Midbrain (tissue), 1 donor: ENCODE measurements around the gene FOXO6.
A peak's percentile ranks its signal among the peaks of the same experiment; 100 is the strongest.

ENCODE experiments used
- DNase-seq: peaks from one replicate; lab custom pipeline; 2025; lab: John Stamatoyannopoulos, UW

FOXO6 gene

DNA sequence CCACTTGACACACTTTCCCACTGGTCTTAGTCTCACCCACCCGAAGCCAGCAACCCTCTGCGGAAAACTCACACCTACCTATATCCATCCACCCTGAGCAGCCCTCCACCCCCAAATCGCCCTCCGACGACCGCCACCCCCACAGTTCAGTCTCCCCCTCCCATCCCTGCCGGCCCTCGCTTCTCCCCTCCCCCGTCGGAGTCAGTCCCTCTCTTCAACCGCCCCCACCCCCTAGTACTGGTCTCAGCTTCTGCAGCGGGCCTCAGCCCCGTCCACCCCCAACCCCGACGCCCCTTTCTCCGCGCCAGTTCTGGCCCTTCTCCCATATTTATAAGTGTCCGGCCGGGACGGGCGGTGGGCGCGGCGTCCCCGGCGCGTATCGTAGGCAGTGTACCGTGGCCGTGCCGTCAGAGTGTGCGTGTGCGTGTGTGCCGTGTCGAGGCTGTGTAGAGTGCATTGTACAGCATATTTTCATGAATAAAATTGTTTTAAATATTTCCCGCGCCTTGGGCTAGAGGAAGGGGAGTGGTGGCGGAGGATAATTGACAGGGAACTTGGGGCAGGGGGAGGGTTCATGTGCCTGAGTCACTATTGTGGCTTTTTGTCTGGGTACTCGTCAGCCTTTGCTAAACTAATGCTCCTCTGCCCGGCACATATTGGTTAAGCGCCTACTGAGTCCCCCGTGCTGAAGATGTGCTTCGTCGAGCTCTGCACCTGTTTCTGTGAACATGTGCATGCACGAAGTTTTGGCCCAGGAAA, 22.0 kb downstream of the FOXO6 start:
- no peak for DNase-seq

DNA sequence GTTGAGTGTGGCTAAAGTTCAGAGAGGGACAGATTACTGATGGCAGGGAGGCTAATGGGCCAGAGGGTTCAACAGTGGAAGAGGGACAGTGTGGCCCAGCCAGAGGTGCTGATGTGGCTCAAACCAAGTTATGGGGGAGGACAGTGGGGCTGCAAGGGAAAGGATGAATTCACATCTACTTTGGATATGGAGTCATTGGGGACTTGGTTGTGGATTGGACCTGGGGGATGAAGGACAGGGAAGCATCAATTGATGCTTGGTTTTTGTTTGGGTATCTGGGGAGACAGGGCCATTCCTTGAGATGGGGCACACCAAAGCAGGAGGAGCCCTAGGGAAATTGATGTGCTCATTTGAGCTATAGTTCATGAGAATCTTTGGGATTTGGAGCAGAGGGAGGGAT, 23.3 kb downstream of the FOXO6 start:
- no peak for DNase-seq

DNA sequence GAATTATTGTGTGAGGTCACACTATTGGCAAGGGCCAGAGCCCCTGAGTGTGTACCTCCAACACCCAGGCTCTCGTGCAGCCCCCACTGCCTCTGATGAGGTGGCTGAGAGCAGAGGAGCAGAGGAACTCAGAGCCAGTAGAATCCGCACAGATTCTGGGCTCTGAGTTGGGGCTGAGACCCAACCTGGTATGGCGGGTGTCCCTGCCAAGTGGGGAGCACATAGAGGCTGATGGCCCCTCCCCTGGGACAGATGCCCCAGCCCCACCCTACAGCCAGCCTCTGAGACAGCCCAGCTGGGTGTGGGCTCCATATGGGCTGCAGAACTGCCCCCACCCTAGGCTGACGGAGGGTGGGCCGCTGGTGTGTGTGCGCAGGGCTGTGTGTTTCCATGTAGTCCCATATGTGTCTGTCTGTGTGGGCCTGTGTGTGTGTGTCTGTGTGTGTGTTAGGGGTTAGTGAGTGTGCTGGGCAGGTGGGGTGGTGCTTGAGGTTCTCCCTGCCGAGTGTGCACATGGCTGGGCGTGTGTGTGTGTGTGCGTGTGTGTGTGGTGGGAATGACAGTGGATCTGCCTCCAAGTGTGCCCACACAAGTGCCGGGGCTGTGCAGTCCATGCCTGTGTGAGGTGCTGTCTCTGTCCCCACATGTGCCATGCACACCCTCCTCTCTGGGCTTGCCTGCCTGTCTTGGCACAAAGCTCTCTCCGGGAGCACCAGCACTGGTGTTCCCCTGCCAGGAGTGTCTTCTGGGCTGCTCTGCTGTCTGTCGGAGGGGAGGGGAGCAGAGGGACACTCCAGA, 24.4 kb downstream of the FOXO6 start:
- no peak for DNase-seq

DNA sequence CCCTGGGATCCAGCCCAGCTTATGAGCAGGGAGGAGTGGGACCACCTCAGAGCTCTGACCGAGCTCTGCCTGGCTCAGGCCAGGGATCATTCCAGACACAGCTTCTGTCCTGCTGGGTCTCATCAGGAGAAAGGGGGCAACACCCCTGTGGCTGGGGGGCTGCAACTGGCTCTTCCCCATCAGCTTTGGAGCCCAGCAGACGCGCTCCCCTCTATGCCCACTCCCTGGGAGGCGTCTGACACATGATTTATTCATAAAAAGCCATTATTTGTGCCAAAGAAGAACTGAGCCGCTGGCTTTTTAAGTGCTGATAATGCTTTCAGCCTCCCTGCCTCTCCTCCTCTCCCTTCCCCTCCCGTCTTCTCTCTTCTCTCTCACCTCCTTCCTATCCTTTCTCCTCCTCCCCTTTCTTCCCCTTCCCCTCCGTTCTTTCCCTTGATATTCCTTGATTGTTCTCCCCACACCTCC, 25.0 kb downstream of the FOXO6 start:
- DNase-seq = no peak

DNA sequence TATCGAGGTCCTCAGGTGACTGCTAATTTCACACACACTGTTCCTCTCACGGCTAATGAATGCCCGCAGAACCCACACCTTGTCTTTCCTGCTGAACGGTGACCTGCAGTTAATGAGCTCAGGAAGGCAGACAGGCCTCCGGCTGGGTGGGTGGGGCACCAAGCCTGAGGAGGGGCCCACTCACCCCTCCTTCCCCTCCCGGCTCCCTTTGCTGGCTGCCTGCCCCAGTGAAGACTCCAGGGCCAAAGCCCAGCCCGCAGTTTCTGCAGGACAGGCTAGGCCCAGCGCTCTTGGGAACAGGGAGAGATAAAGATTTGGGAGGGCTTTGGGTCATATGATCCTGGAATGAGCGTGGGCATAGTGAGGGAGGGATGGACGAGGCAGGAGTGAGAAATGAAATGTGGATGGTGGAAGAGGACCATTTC, 26.4 kb downstream of the FOXO6 start:
- DNase-seq = peak; percentile 28

DNA sequence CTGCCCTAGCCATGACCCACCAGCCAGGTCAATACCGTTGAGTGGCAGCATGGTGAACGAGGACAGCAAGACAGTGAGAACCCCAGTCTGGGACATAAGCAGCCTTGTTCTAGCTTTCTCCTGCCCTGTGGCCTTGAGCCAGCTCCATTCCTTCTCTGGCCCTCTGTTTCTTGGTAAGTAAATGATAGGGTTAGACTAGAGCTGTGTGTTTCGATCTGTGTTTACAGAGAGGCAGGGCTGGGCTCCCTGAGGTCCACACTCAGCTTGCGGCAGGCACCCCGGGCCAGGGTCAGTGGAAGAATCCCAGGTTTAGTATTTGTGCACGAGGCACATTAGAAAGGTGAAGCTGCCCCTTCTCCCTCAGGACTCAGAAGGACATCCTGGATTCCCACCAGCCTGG, 27.3 kb downstream of the FOXO6 start:
- DNase-seq = no peak

DNA sequence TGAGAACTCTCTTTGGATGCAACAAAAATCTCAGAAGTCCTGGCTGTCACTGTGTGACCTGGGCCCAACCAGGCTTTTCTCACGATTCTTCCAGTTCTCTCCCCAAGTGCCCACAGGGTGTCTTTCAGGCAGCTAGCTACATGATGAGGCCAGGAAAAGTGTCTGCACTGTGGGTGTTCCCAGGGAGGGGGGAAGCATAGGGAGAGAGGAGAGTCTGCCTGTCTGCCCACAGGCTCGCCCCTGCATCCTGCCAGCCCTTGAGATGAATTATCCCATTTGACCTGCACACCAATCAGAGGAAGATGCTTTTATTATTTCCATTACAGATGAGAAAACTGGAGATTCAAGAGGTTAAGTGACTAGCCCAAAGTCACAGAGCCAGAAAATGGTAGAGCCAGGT, 27.8 kb downstream of the FOXO6 start:
- DNase-seq = no peak

DNA sequence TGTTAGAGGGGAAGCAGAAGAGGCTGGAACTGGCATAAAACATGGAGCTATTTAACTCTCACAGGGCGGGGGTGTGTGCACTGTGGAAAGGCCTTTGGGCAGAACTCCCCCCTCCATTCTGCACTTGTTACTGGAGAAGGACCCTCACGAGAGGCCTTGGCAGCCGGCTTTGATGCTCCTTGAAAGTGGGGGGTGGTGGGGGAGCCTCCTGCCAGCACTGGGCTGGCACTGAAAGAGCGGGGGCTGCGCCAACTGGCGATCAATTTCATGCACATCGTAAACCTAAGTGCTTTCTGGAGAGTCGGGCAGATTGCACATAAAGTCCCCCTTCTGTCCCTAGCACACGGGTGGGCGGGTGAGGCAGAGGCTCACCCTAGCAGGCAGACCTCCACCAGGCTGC, 28.9 kb downstream of the FOXO6 start:
- DNase-seq = no peak

DNA sequence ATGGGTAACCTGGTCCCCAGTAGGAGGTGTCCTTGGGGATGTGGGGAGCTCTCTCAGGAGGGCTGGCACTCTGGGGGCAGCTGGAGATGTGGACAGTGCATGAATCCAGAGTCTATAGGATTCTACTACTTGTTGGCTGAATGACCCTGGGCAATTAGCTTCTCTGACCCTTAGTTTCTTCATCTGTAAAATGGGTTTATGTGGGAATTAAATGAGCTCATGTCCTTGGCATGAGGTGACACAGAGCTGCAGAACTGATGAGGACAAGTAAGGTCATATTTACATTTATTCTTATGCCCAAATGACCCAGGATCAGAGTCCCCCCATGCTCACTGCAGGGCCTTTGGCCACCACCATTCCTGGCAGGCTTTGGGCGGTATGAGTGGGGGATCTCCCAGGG, 29.3 kb downstream of the FOXO6 start:
- DNase-seq = no peak

DNA sequence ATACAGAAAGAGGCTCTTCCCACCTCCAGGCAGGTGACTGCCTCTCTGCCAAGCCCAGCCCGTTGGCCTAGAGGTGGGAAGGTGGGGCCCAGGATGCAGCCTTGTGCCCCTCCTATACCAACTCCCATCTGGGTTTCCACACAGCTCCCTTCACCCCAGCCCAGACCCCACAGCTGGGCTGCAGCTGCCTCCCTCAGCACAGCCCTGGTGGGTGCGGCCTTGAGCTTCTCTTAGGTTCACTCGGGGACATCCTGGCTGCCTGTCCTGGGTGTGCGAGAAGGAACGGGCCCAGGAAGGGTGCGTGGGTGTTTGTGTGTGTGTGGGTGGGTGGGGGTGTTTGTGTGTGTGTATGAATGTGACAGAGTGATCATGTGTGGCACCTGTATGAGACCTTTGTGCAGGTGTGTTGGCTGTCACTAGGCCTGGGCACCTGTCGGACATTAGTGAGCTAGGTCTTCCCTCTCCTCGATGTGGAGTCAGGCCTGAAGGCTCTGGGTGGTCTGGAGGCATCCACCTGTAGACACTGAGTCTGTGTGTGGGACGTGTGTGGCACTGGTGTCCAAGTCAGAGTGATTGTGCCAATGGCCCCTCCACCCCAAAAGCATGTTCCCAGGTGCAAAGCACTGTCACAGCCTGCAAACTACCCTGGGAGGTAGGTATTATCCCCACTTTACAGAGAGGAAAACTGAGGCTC, 30.7 kb downstream of the FOXO6 start:
- no peak for DNase-seq

DNA sequence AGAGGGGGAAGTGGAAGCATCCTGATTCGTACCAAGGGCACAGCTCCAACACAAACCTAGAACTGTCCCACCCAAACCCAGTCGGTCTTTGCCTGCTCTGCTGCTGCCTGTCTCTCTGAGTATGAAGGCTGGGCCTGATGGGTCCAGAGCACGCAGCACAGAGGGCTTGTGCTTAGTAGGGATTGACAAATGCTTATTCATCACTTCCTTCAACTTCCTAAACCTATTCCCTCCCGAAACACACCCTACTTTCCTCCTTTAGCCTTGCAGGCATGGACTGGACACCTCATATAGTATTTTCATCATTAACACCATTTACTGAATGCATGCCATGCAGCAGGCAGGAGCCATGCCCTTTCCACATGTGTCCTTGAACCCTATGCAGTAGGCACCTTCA, 31.3 kb downstream of the FOXO6 start:
- no peak for DNase-seq

DNA sequence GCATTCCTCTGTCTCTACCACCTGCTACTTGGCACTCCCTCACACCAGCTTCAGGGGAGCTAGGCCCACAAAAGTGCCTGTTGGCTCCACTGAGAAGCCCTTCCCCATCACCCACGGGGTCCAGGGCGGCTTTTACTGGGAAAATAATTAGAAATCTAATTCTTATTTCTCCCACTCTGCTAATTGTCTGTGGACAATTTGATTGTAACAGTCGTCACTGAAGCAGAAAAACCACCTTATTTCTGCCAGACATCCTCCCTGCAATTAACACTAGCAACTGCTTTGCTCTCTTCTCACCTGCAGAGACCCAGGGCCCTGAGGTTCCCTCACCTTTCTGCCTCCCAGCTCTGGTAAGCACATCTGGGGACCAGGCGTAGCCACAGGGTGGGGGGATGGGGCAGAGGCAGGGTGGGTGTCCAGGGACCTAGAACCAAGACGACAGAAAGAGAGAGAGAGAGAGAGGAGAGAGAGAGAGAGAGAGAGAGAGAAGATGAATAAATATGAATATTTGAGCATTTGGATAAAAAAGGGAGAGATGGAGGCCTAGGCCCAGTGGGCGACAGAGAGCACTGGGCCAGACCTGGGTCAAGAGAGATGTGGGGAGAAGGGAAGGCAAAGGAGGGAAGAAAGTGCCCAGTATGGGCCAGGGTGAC, 32.6 kb downstream of the FOXO6 start:
- no peak for DNase-seq

DNA sequence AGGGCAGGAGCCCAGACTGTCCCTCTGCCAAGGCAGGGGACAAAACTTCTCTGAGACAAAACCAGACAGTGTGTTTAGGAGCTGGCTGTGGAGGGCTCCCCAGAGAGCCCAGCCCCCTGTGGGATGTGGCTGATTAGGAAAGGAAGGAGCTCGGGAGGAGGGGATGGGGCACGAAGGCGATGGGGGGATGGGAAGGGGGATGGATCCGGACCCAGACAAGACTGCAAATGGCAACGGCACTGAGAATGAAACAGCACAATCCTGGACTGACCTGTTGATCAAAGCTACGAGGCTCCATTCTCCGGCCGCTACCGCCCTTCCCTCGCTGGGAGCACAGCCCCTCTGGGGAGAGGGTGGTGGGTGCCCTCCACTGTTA, 33.1 kb downstream of the FOXO6 start:
- DNase-seq = no peak

DNA sequence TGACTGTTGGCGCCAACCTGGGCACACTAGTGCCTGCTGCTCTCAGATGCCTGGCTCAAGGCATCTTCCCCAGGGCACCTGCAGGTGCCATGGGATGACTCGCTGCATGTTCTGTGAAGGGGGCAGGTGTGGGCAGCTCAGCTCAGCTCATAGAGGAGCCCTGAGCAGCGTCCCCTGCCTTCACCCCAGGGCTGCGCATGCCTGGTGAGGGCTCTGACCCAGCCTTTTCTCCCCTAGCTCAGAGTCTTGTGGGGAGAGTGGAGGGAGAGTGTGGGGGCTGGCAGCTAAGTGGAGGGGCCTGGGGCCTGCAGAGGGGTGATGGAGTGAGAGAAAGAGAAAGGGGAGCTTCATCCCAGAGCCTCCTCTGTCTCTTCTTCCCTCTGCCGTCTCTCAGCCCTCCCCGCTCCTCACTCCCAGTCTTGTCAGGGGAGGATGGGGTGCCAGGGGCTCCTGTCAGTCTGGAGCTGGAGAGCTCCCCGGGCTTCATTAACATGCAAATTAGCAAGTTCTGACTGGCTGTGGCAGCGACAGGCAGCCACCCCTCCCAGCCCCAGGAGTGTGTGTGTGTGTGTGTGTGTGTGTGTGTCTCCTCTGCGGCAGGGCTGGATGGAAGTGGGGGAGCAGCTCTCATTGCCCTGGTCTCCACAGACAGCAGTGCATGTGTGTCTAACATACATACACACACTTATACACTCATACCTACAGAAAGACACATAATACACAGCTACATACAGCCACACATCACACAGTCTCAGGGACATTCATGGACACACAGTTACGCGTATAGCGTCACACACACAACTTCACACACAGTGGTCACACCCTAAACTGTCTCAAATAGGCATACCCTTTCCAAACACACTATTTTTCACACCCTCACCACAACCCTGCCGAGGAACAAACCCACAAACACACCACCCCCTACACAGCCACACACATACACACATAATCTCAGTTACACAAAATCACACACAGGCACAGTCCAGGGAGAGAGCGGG, 34.0 kb downstream of the FOXO6 start:
- peak; percentile 61 for DNase-seq

DNA sequence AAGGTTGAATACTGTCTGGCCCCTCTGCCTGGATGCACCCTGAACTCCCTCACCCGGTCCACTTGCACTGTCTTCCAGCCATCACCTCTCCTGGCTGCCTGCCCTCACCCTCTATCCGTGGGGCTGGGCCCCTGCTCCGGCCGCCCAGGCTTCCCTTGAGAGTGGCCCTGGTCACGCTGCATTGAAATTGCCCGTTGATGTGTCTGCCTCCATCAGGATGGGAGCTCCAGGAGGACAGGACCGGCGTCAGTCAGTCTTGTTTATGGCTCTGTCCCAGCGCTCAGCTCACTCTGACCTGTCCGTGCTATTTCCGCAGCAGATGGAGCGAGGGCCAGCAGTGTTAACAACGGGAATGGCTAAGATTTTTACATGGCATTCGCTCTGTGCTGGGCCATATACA, 34.9 kb downstream of the FOXO6 start:
- no peak for DNase-seq

DNA sequence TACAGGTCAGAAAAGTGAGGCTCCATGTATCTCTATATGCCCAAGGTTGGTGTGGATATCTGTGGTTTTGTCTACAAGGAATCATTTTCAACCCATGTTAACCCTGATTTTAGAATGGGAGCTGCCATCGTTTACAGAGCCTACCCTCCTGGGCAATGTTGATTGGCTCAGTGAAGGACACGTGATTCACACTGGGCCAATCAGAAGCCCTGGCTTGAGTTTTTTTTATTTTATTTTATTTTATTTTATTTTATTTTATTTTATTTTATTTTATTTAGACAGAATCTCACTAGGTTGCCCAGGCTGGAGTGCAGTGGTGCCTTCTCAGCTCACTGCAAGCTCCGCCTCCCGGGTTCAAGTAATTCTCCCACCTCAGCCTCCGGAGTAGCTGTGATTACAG, 35.8 kb downstream of the FOXO6 start:
- no peak for DNase-seq

DNA sequence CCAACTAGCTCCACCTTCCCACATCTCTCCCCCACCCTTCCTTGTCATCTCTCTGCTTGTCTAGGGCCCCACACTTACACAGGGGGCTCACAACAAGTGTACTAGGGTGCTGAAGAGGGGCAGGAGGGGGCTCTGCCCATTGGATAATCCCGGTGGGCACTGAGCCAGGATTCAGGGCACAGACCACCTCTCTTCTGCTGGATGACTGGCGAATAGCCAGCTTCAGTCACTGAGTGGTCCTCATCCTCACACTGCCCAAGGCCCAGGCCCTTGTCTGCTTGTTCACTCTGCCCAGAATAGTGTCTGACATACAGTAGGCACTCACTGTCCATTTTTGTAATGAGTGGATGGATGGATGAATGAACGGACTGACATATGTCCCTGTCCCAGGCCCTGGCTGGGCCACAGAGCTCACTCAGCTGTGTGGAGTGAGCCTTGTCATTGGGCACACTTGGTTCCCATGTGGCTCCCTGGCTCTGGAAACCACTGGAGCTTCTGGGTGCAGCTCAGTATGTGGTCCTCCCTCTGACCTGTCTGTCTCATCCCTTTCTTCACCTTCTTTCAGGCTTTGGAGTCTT, 36.6 kb downstream of the FOXO6 start:
- DNase-seq = no peak

DNA sequence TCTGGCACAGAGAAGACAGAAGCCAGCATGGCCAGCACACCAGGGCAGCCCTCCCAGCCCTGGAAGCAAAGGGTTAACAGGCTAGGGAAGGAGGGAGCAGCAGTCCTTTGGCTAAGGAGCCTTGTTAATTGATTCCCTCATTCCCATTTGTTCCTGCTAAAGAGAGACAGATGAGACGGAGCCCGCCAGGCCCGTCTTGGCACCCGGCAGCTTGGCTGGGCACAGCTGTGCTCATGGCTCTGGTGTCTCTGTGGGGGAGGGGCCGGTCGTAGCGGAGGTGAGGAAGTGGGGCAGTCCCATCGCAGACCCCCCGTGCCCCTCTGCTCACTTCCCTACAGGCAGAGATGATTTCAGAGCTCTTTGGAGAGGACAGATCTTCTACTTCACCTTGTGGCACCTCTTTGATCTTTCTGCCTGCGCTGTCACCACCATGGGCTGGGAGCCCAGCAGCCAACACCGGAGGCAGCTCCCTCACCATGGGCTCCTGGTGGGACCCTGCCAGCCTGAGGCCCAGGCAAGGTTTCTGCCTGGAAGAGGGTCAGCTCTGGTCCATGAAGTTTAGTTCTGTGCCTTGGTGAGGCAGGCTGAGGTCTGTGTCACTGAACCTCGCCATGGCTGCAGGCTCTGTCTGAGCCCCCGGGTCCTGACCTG, 38.0 kb downstream of the FOXO6 start:
- DNase-seq = peak; percentile 54

DNA sequence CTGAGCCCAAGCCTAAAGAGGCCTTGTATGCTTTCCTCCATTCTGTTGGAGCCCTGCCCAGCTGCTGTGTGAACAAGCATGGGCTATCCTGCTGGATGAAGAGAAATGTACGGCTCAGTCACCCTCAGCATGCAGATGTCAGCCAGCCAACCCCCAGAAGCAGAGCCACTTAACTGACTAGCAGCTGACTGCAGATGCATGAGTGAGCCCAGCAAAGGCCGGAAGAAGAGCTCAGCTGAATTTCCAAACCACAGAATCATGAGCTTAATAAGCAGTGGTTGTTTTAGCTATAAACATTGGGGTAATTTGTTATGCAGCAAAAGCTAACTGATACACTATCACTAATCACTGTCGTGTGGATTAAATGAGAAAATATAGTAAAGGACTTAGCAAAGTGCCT, 39.0 kb downstream of the FOXO6 start:
- DNase-seq = no peak

DNA sequence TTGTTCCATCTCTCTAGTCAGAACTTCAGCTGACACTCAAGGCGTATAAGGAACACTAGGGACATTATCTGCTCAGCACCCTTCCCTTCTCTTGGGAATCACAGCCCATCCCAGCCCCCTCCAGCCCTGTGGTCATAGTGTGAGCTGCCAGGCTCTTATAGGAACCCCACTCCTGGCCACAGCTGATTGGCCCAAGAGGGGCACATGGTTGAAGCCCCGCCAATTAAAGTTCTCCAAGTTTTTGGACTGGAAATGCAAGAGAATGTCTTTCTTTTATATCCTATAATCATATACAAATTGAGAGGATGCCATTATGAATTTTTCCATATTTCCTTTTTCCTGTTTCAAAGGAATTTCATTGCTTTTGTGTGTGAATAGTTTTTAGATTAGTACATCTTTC, 40.7 kb downstream of the FOXO6 start:
- DNase-seq = no peak
